CD4-positive, alpha-beta T cell treated with Interleukin-4 for 4 hours (primary cell): ENCODE results near the gene BPIFB2.

Source experiments
- DNase-seq: peaks from one replicate; pipeline ENCODE4 v3.0.0-alpha.2; 2020

Gene BPIFB2

DNA sequence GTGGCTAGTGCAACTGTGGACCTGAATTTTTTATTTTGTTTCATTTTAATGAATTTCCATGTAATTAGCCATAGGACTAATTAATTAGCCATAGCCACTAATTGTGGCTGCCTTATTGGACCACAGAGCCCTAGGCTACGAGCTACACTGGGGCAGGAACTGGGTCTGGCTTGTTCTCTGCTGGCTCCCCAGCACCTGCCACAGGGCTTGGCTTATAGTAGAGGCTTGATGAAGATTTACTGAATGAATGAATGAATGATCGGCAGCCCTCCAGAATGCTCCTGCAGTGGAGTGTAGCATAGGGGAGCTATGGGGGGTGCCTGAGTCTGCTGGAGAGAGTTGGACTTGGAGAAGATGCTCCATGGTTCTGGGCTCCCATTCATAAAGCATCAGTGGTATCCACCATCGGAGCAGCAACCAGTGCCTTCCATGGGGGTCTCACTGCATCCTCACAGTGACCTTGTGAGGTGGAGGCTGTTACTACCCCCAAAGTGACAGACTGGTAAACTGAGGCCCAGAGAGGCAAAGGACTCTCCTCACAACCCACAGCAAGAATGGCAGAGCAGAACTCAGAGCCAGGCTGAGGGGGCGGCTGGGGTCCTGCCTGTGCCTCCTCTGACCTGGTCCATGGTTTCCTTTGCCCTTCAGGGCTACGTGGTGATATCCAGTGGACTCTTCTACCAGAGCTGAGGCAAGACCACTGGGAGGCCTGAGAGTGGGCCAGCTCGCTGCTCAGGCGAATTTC, 15.4 kb downstream of the BPIFB2 start:
- no peak for DNase-seq

DNA sequence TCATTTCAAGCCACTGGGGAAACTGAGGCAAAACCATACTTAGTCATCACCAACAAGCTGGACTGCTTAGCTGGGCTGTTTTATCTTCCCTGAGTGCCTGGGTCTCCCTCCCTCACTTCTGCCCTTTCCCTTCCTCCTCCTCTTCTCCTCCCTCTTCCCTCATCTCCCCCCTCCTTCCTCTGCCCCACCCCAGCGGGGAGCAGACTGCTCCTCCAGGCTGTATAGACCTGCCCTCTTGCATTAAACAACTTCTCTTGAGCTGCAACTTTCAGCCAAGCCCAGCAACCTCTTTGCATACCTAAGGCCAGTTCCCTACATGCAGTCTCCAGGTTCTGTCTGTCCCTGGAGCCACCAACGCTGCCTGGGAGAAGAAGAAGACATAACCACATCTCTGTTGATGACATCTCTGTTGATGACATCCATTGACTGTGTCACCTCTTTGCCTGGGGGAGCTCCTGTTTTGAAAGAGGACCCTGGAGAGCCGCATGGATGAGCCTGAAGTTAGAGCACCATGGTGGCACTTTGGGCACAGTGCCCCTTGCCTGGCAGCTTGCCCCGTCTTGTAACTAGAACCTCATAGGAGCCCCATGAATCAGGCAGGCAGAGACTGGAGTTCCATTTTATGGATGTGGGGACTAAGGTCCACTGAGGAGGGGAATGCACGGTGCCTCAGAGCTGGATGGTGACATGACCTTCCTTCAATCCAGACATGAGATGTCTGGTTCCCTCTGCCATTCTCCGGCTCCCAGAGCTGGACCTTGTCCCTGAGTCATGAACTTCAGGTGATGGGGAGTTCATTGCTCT, 16.1 kb downstream of the BPIFB2 start:
- no peak for DNase-seq

DNA sequence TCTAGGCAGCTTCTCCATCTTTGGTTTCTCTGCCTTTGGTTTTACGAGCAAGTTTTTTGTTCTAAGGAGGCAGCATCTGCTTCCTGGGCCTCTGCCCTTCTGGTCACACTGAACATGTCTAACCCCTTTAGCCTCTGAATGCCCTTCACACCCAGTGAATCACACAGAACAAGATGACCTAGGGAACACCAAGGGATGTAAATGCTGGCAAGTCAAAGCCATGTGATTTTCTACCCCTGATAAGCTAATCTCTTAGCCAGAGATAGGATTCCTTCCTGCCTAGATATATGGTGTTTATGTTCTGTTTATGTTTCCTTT, 16.7 kb downstream of the BPIFB2 start:
- DNase-seq: no peak

DNA sequence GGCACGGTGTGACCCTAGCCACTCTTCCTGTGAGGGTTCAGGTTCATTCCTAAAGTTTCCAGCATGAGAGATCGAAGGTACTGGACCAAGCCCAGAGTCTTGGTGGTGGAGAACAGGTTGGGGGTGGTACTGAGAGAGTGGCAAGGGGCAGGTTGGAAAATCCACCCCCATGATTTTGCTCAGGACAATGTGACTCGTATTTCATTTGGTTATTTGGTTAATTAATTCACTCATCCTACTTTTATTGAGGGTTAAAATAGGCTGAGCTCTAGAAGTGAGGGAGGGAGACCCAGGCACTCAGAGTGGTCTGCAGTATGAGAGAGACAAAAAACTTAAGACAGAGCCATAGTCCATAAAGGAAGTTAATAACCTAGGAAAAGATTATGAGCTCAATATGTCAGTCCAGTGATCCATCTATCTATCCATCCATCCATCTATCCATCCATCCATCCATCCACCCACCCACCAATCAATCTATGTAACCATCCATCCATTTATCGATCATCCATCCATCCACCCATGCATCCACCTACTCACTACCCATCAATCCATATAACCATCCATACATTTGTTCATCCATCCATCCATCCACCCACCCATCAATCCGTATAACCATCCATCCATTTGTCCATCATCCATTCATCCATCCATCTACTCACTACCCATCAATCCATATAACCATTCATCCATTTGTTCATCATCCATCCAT, 17.3 kb downstream of the BPIFB2 start:
- DNase-seq: no peak

DNA sequence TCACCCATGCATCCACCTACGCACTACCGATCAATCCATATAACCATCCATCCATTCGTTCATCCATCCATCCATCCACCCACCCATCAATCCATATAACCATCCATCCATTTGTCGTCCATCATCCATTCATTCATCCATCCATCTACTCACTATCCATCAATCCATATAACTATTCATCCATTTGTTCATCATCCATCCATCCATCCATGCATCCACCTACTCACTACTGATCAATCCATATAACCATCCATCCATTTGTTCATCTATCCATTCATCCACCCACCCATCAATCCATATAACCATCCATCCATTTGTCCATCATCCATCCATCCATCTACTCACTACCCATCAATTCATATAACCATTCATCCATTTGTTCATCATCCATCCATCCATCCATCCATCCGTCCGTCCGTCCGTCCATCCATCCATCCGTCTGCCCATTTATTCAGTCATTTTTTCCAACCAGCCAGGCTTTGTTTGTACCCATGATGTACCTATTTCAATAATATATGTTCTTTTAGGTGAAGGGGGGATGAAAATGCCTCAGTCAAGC, 17.9 kb downstream of the BPIFB2 start:
- no peak for DNase-seq

DNA sequence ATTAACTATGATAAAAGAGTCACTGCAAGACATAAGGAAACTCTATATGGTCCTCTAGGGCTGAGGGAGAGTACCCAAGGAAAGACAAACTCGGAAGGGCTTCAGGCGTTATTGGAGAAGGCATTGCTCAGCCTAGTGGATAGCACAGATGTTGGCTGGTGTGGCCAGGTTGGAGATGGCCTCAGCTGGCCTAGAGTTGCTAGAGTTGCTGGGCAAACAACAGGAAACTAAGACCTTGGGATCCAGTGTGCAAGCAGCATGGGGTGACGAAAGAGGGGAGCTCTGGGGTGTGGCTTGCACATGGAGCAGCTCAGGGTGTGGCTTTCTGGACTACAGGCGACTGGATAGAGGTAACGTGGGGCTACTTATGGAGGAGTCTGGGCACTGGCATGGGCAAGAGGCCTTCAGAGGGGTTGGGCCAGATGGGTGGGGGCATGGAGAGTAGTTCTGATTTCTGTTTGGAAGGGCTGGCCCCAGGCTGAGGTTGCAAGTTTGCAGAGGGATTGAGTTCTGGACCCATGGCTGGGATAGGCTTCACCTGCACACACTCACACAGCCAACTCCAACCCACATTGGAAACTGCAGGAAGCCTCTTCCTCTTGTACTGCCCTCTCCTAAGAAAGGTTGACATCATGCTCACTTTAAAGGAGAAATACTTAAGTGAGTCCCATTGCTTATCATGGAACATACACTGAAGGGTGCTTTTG, 18.7 kb downstream of the BPIFB2 start:
- no peak for DNase-seq

DNA sequence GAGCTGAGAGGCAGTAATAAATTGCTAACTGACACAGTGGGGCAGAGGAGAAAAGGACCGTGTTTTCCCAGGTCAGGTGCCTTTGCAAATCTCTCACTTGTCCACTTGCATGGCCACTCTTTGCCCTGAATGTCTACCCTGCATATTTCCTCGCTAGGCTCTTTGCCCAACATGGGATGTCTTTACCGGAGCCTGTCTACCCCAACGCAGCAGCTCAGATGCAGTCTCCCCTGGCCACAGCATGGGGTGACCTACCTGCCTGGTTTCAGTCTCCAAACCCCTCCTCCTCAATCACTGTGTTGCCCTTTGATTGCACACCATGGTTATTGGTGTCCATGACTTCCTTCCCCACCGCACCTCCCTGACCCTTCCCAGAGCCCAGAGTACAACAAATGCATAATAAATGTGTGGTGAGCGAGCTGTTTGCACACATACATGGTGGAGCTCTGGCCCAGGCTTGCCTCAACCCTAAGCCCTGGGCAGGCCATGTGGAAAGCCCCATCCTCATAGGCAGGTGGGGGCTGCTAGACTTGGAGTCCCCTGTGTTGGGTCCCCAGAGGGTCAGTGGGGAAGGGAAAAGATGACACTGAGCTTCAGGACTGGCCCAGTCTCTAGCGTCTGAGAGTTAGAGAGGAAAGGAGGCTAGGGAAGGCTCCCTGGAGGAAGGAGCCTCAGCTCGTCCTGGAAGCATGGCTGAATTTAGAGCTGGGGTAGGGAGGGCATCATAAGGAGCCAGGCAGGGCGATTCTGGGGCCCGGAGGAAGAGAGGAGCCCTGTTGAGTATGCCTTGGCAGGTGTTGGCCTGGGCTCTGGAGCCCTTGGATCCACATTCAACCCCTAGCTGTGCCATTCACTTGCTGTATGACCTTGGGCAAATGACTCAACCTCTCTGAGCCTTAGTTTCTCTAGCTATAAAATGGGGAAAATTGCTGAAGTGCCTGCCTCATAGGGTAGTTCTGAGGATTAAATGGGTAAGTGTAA, 19.6 kb downstream of the BPIFB2 start:
- DNase-seq: no peak

DNA sequence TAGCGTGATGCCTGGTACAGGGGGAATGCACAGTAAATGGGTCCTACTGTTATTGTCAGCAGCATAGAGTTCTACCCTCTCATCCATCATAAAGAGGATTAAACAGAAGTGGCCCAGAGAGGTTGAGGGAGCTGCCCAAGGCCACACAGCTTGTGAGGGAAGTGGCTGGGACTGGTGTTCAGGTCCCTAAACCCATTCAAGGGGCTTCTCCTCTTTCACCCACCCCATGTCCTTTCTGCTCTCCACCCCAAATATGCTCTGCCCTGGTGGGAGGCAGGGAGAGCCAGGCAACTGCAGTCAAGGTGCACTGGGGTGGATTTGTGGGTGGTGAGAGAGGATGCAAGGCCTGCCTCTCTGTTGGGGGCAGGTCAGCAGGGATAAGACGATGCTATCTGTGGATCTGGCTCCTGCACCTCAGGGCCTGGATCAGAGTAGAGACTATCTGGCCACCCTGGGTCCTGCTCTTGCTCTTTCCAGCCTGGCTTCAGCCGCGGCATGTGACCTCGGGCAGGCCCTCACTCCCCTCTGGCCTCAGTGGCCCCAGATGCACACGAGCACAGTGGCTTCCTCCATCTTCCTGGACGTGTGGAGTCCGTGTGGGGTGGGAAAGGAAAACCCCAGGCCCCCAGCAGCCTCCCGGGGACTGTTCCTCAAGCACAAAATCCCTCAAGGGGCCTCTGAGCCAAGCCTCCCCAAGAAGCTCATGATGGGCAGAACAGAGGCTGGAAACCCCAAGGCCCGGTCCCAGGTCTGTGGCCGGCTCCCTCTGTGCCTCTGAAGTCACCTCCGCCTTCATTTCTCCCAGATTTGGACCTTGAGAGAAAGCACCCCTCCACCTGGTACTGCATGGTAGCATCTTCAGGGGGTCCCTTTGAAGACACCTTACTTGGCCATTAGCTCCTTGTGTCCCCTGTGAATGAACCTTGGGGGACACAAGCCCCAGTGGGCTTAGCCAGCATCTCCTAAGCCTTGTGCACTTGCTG, 20.6 kb downstream of the BPIFB2 start:
- DNase-seq: no peak

DNA sequence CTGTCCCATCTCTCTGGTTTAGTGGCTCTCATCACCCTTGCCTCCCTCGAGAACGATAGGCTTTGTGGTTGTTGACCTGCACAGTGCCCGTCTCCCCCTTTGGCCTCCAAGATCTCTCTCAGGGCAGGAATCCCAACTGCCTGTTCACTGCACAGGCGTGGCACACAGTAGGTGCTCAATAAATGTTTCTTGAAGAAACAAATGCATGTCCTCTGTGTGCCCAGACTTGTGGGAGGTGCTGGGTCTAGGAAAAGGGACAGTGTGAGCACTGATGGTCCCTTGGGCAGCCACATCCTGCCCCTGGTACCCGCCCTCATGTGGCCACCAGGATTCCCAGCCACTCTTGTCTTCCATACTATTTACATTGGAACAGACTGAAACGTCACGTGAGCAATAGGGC, 21.4 kb downstream of the BPIFB2 start:
- no peak for DNase-seq

DNA sequence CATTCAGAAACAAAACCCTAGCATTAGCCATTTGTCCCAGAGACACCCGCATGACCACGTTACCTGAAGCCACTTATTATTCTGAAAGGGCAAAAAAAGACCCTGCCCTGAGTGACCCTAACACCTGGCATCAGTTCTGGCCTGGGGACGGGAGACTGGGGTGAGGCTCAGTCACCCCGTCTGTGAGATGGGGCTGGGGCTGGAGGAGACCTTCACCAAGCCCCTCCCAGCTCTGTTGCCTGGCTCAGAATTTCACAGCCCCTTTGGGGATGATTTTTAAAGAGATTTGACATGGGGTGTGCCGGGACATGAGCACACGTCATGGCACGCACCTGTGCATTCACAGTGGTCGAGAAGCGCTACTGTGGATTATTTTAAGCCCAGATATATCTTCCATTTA, 22.6 kb downstream of the BPIFB2 start:
- DNase-seq: no peak

DNA sequence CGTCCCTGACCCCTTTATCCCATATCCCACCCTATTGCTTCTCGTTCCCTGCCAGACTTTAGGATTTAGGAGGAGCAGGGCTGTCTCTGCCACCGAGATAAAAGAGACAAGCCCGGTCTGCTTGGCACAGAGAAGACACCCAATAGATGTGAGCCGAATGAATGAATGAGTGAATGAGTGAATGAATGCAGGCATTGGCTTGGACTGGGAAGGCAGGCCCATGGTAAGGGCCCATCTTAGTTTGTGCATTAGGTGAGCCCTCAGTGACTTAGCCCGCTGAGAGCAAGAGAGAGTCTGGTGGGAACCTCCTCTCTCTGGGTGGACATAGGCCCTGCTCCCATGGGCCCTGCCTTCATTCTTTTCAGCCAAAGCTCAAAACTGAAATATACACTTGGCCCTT, 23.1 kb downstream of the BPIFB2 start:
- DNase-seq: no peak

DNA sequence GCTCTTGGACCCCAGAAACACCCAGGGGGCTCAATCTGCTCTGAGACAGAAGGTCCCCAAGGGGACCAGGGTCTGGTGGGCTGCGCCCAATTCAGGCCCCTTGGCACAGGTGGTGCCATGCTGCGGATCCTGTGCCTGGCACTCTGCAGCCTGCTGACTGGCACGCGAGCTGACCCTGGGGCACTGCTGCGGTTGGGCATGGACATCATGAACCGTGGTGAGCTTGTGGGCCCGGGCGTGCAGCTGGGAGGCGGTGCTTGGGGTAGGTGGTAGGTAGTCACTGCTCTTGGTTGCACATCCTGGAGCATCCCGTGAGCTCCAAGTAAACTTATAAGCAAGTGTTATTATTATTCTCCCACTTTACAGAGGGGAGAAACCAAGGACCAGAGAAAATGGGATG, 24.0 kb downstream of the BPIFB2 start, which contains the start of gene BPIFB6:
Gene BPIFB6 (plus strand): TSS at position 118 of the 400 bp plus-strand sequence. CDS start 0 bp downstream, at position 118.
- no peak for DNase-seq

DNA sequence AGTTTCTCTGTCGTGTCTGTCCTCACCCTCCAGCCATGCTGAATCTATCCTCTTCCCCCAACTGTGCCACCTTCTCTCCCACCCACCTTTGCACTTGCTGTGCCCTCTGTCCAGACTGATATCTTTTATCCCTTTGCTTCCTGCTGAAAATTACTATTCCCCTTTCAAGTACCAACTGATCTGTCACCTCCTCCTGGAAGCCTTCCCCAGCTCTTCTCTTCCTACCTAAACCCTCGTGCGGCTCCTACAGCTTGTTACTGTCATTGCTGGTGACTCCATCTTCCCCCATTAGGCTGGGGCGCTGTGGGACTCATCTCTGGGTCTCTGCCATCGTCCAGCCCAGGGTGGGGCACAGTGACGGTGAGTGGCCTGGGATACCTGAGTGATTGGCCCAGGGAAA, 25.1 kb downstream of the BPIFB2 start:
- DNase-seq: no peak

DNA sequence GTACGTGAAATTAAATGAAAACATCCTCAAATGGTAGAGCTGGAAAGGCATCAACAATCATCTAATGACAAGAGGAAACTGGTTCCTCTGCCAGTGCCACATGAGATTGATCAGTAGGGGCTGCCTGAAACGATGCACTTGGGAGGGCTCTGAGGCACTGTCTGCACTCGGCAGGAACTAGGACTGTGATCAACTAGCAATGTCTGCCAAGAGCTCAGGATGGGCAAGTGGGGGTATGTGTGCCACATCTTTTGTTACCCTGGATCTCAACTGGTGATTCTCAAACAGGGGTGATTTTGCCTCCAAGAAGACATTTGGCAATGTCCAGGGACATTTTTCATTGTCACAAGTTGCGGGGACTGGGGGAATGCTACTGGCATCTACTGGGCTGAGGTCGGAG, 25.9 kb downstream of the BPIFB2 start:
- DNase-seq: no peak

DNA sequence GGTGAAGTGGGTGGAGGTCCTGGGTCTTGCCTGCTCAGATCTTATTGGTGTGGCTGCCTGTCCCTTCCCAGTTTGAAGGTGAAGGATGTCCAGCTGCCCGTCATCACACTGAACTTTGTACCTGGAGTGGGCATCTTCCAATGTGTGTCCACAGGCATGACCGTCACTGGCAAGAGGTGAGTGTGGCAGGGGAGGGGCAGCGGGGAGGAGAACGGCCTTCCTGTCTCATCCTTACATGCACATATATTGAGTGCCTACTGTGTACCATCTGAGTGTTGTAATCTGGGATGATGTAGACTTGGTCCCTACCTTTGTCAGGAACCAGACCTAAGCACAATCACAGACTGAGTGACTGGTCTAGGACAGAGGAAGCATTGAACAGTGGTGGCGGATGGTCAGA, 26.6 kb downstream of the BPIFB2 start:
- no peak for DNase-seq

DNA sequence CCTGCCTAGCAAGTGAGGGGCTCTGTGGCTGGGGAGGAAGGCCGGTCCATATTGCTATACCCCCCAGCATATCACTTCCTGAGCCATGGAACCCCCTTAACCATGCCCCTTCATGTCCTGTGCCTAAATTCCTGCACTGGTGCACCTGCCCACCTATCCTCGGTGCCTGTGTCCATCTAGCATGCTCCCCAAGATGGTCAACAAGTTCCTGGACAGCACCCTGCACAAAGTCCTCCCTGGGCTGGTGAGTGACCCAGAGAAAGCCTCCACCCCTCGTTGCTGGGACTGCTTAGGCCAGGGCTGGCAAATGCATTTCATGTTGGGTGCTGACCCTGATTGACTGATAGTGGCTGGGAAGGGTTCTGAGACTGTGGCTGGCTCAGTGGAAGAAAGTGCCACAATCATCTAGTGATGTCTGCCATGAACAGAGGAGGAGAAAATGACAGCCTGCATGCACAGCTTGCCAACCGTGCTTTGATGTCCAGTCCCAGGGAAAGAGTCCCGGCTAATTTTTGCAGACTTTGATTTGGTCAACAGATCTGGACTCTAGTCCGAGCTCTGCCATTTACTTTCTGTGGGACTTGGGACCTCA, 27.5 kb downstream of the BPIFB2 start:
- DNase-seq: no peak

DNA sequence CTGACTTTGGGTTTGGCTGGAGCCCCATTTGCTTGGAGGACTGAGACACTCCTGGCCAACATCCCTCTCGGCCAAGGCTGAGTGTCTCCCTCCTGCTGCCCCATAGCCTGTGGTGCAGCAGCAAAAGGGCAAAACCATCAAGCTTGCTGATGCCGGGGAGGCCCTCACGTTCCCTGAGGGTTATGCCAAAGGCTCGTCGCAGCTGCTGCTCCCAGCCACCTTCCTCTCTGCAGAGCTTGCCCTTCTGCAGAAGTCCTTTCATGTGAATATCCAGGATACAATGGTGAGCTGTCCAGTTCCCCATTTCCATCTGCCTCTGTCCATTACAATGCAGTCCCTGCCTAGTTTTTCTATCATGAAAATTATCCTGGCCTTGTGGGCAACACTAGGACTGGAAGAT, 30.0 kb downstream of the BPIFB2 start:
- no peak for DNase-seq

DNA sequence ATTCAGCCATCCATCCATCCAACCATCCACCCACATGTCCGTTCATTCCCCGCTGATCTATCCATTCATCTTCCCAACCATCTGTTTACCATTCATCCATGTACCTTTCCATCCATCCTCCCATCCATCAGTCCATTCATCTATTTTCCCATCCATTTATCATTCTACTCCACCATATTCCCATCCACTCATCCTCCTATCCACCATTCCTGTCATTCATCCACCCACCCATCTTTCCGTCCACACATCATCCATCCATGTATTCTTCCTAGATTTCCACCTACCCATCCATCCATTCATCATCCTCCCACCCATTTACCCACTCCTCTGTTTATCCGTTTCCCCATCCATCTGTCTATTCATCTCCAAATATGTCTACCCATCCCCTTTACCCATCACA, 30.7 kb downstream of the BPIFB2 start:
- DNase-seq: no peak

DNA sequence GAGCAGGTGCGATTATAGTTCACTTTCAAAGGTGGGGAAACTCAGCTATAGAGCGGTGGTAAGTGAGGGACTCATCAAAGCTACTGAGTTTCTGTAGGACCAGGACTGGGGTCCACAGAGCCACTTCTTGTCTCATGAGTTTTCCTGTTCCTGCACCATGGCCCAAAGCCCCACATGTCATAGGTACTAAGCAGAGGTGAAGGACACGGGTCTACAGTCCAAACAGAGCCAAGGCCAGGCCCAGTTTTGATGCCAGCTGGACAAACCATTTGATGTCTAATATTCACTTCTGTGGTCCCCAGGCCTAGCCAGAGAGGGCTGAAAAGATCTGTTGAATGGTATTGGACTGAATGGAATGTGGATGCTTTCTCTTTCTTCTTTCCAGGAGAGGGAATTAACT, 34.9 kb downstream of the BPIFB2 start:
- DNase-seq: no peak
